ENCODE measurements around the gene GPD1.
"Not testable (repeated sequence)": the region's sequence is repeated elsewhere in the genome, so short reads cannot be mapped to it uniquely, and the experiment has no call there.

GPD1 gene

GRCh38 chr12:50077099-50077498 lies 26.7 kb upstream of the GPD1 start:
- Histone ChIP-seq H3K27me3 (ENCODE audit: control insufficient read depth in 1 of 2, insufficient read depth in 2 of 2, low read length in 2 of 2) (no peaks in the 10 kb centered on the region), H3K9ac (ENCODE audit: low read length) (no peak overlapping the region), H3K9me3 (ENCODE audit: low read length) (no peaks in the 10 kb centered on the region), H3K27ac (ENCODE audit: low read depth, low read length) (no peak overlapping the region), H3K4me3 (ENCODE audit: low read depth in 1 of 2, low read length in 2 of 2) (no peak overlapping the region), H3K4me1 (ENCODE audit: insufficient read depth, low read length) (no peaks in the 10 kb centered on the region), H3K36me3 (ENCODE audit: insufficient read depth, low read length) (no peaks in the 10 kb centered on the region)

- H3K4me3 ChIP-seq (ENCODE audit: low read depth in 1 of 2, low read length in 2 of 2) = no peak overlapping the region
- H3K9me3 ChIP-seq (ENCODE audit: low read length) = no peaks in the 10 kb centered on the region
- H3K9ac ChIP-seq (ENCODE audit: low read length) = no peak overlapping the region
- no peak overlapping the region for H3K27ac ChIP-seq (ENCODE audit: low read depth, low read length)
- H3K36me3 ChIP-seq (ENCODE audit: insufficient read depth, low read length) = no peaks in the 10 kb centered on the region
- H3K4me1 ChIP-seq (ENCODE audit: insufficient read depth, low read length) = no peaks in the 10 kb centered on the region
- no peaks in the 10 kb centered on the region for H3K27me3 ChIP-seq (ENCODE audit: control insufficient read depth in 1 of 2, insufficient read depth in 2 of 2, low read length in 2 of 2)
Observed at GRCh38 chr12:50078281-50078680, 25.5 kb upstream of the GPD1 start.

- no peaks in the 10 kb centered on the region for H3K27me3 ChIP-seq (ENCODE audit: control insufficient read depth in 1 of 2, insufficient read depth in 2 of 2, low read length in 2 of 2)
- H3K27ac ChIP-seq (ENCODE audit: low read depth, low read length) = no peak overlapping the region
- no peaks in the 10 kb centered on the region for H3K4me1 ChIP-seq (ENCODE audit: insufficient read depth, low read length)
- no peak overlapping the region for H3K4me3 ChIP-seq (ENCODE audit: low read depth in 1 of 2, low read length in 2 of 2)
- H3K9me3 ChIP-seq (ENCODE audit: low read length) = no peaks in the 10 kb centered on the region
- no peak overlapping the region for H3K9ac ChIP-seq (ENCODE audit: low read length)
- no peaks in the 10 kb centered on the region for H3K36me3 ChIP-seq (ENCODE audit: insufficient read depth, low read length)
Observed at GRCh38 chr12:50079771-50080170, 24.0 kb upstream of the GPD1 start.

GRCh38 chr12:50081096-50081808 lies 22.6 kb upstream of the GPD1 start:
- Histone ChIP-seq H3K9ac (ENCODE audit: low read length) (no peak overlapping the region), H3K36me3 (ENCODE audit: insufficient read depth, low read length) (no peaks in the 10 kb centered on the region), H3K9me3 (ENCODE audit: low read length) (no peaks in the 10 kb centered on the region), H3K27me3 (ENCODE audit: control insufficient read depth in 1 of 2, insufficient read depth in 2 of 2, low read length in 2 of 2) (no peaks in the 10 kb centered on the region), H3K27ac (ENCODE audit: low read depth, low read length) (no peak overlapping the region), H3K4me3 (ENCODE audit: low read depth in 1 of 2, low read length in 2 of 2) (no peak overlapping the region), H3K4me1 (ENCODE audit: insufficient read depth, low read length) (no peaks in the 10 kb centered on the region)

GRCh38 chr12:50082644-50083043 lies 21.2 kb upstream of the GPD1 start:
- Histone ChIP-seq H3K27ac (ENCODE audit: low read depth, low read length) (no peak overlapping the region), H3K9ac (ENCODE audit: low read length) (no peak overlapping the region), H3K9me3 (ENCODE audit: low read length) (no peaks in the 10 kb centered on the region), H3K36me3 (ENCODE audit: insufficient read depth, low read length) (peaks cover 12% of the 10 kb centered on the region), H3K4me1 (ENCODE audit: insufficient read depth, low read length) (no peaks in the 10 kb centered on the region), H3K4me3 (ENCODE audit: low read depth in 1 of 2, low read length in 2 of 2) (no peak overlapping the region), H3K27me3 (ENCODE audit: control insufficient read depth in 1 of 2, insufficient read depth in 2 of 2, low read length in 2 of 2) (no peaks in the 10 kb centered on the region)

- no peaks in the 10 kb centered on the region for H3K4me1 ChIP-seq (ENCODE audit: insufficient read depth, low read length)
- no peaks in the 10 kb centered on the region for H3K9me3 ChIP-seq (ENCODE audit: low read length)
- H3K27me3 ChIP-seq (ENCODE audit: control insufficient read depth in 1 of 2, insufficient read depth in 2 of 2, low read length in 2 of 2) = no peaks in the 10 kb centered on the region
- H3K27ac ChIP-seq (ENCODE audit: low read depth, low read length) = no peak overlapping the region
- H3K4me3 ChIP-seq (ENCODE audit: low read depth in 1 of 2, low read length in 2 of 2) = no peak overlapping the region
- H3K9ac ChIP-seq (ENCODE audit: low read length) = no peak overlapping the region
- peaks cover 16% of the 10 kb centered on the region for H3K36me3 ChIP-seq (ENCODE audit: insufficient read depth, low read length)
Observed at GRCh38 chr12:50083301-50083700, 20.5 kb upstream of the GPD1 start.

- peak overlapping the region; percentile 90 for H3K9ac ChIP-seq (ENCODE audit: low read length)
- H3K9me3 ChIP-seq (ENCODE audit: low read length); H3K27me3 ChIP-seq (ENCODE audit: control insufficient read depth in 1 of 2, insufficient read depth in 2 of 2, low read length in 2 of 2); H3K4me1 ChIP-seq (ENCODE audit: insufficient read depth, low read length): not testable (repeated sequence)
- H3K4me3 ChIP-seq (ENCODE audit: low read depth in 1 of 2, low read length in 2 of 2) = peak overlapping the region; percentile 93 to 98
- peaks cover 27% of the 10 kb centered on the region for H3K36me3 ChIP-seq (ENCODE audit: insufficient read depth, low read length)
- peak overlapping the region; percentile 95 for H3K27ac ChIP-seq (ENCODE audit: low read depth, low read length)
Observed at GRCh38 chr12:50084409-50084774, 19.4 kb upstream of the GPD1 start.

- peak within 1 kb of the TSS; percentile 90 for H3K9ac ChIP-seq (ENCODE audit: low read length)
- no peaks in the 10 kb centered on the region for H3K27me3 ChIP-seq (ENCODE audit: control insufficient read depth in 1 of 2, insufficient read depth in 2 of 2, low read length in 2 of 2)
- no peaks in the 10 kb centered on the region for H3K9me3 ChIP-seq (ENCODE audit: low read length)
- no peaks in the 10 kb centered on the region for H3K4me1 ChIP-seq (ENCODE audit: insufficient read depth, low read length)
- H3K27ac ChIP-seq (ENCODE audit: low read depth, low read length) = peak within 1 kb of the TSS; percentile 95
- peak within 1 kb of the TSS; percentile 93 to 98 for H3K4me3 ChIP-seq (ENCODE audit: low read depth in 1 of 2, low read length in 2 of 2)
- H3K36me3 ChIP-seq (ENCODE audit: insufficient read depth, low read length) = peaks cover 33% of the 10 kb centered on the region
Observed at GRCh38 chr12:50084775-50085614, 18.8 kb upstream of the GPD1 start, which contains the start of gene SMARCD1. Gene SMARCD1, plus strand, starts transcription at chr12:50085342. Its CDS starts 28 bp downstream, at chr12:50085370.

- H3K9ac ChIP-seq (ENCODE audit: low read length) = peak overlapping the region; percentile 61
Observed at GRCh38 chr12:50085615-50086072, 18.2 kb upstream of the GPD1 start.

GRCh38 chr12:50086148-50086547 lies 17.7 kb upstream of the GPD1 start:
- Histone ChIP-seq H3K27ac (ENCODE audit: low read depth, low read length) (peak overlapping the region; percentile 95), H3K9me3 (ENCODE audit: low read length) (no peaks in the 10 kb centered on the region), H3K4me3 (ENCODE audit: low read depth in 1 of 2, low read length in 2 of 2) (peak overlapping the region in 1 of 2 donors; percentile 70), H3K27me3 (ENCODE audit: control insufficient read depth in 1 of 2, insufficient read depth in 2 of 2, low read length in 2 of 2) (no peaks in the 10 kb centered on the region), H3K36me3 (ENCODE audit: insufficient read depth, low read length) (peaks cover 42% of the 10 kb centered on the region), H3K9ac (ENCODE audit: low read length) (peak overlapping the region; percentile 61), H3K4me1 (ENCODE audit: insufficient read depth, low read length) (no peaks in the 10 kb centered on the region)

More at GRCh38 chr12:50085615-50086072, 18.2 kb upstream of the GPD1 start:
- Histone ChIP-seq H3K27ac (ENCODE audit: low read depth, low read length) (peak overlapping the region; percentile 95), H3K27me3 (ENCODE audit: control insufficient read depth in 1 of 2, insufficient read depth in 2 of 2, low read length in 2 of 2) (no peaks in the 10 kb centered on the region), H3K4me1 (ENCODE audit: insufficient read depth, low read length) (no peaks in the 10 kb centered on the region), H3K9me3 (ENCODE audit: low read length) (no peaks in the 10 kb centered on the region), H3K4me3 (ENCODE audit: low read depth in 1 of 2, low read length in 2 of 2) (peak overlapping the region; percentile 70 to 93), H3K36me3 (ENCODE audit: insufficient read depth, low read length) (peaks cover 39% of the 10 kb centered on the region)

- Histone ChIP-seq H3K9ac (ENCODE audit: low read length) (no peak overlapping the region), H3K4me3 (ENCODE audit: low read depth in 1 of 2, low read length in 2 of 2) (no peak overlapping the region), H3K27ac (ENCODE audit: low read depth, low read length) (no peak overlapping the region), H3K36me3 (ENCODE audit: insufficient read depth, low read length) (peaks cover 52% of the 10 kb centered on the region), H3K27me3 (ENCODE audit: control insufficient read depth in 1 of 2, insufficient read depth in 2 of 2, low read length in 2 of 2) (no peaks in the 10 kb centered on the region), H3K9me3 (ENCODE audit: low read length) (no peaks in the 10 kb centered on the region), H3K4me1 (ENCODE audit: insufficient read depth, low read length) (no peaks in the 10 kb centered on the region)
Observed at GRCh38 chr12:50087151-50087550, 16.7 kb upstream of the GPD1 start.
